ENCODE measurements around the gene STX8.

- TF ChIP-seq POLR2A (IDR thresholded peaks at IDR 0.05) (no peak), CTCF (IDR thresholded peaks at IDR 0.05) (no peak)
Measured at GRCh38 chr17:9205520-9206409, 369.9 kb downstream of the STX8 start.
